ENCODE data around the gene MAPT.

Gene MAPT

DNA sequence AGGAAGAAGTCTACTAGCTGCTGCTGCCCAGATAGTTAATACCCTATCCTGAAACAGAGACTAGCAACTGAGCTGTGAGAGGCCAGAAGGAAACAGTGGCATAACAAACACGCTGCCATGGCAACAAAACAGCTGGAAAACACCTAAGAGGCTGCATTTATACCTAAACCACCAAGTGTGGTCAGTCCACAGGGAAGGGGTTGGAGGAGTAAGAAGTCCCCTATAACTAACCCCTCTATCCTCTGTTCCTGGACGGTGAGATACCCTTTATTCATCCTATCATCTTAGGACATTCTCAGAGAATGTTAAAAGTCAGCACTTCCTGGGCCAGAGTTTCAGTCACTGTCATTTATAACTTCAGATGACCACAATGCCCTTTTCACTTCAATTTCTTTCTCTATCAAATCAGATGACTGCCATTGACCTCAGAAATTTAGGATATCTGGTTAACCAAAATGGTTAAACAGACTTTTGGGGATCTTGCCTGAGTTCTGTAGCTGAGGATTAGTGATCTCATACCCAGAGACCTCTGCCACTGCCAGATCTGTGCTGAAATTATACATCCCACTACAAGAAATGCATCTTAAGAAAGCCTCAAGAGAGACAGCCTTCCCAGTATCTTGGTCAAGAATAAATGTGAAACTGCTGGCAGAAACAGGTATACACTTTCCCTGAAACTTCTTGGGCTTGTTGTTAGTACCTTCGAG is 140.9 kb downstream of the MAPT start:
- peak; percentile 29 for DNase-seq (ENCODE audit: low read depth, low spot score)
- no peak overlapping the region for H3K4me3 ChIP-seq (ENCODE audit: low read depth, low read length)

GRCh38 chr17:46036491-46036890 is 142.1 kb downstream of the MAPT start:
- DNase-seq (ENCODE audit: low read depth, low spot score), result no peak
- TF ChIP-seq, protein P1, sequence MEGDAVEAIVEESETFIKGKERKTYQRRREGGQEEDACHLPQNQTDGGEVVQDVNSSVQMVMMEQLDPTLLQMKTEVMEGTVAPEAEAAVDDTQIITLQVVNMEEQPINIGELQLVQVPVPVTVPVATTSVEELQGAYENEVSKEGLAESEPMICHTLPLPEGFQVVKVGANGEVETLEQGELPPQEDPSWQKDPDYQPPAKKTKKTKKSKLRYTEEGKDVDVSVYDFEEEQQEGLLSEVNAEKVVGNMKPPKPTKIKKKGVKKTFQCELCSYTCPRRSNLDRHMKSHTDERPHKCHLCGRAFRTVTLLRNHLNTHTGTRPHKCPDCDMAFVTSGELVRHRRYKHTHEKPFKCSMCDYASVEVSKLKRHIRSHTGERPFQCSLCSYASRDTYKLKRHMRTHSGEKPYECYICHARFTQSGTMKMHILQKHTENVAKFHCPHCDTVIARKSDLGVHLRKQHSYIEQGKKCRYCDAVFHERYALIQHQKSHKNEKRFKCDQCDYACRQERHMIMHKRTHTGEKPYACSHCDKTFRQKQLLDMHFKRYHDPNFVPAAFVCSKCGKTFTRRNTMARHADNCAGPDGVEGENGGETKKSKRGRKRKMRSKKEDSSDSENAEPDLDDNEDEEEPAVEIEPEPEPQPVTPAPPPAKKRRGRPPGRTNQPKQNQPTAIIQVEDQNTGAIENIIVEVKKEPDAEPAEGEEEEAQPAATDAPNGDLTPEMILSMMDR (IDR thresholded peaks at IDR 0.05; ENCODE audit: low read depth, low read length), result no peak
- H3K4me3 ChIP-seq (ENCODE audit: low read depth, low read length), result no peak overlapping the region
- in situ Hi-C loops (cut with HindIII; ENCODE audit: low sequenced_read_pairs), result no loop called here

More for the DNA sequence above, 140.9 kb downstream of the MAPT start:
- TF ChIP-seq, protein P1 (IDR thresholded peaks at IDR 0.05; ENCODE audit: low read depth, low read length), result no peak
- in situ Hi-C loops (cut with HindIII; ENCODE audit: low sequenced_read_pairs), result no loop called here

DNA sequence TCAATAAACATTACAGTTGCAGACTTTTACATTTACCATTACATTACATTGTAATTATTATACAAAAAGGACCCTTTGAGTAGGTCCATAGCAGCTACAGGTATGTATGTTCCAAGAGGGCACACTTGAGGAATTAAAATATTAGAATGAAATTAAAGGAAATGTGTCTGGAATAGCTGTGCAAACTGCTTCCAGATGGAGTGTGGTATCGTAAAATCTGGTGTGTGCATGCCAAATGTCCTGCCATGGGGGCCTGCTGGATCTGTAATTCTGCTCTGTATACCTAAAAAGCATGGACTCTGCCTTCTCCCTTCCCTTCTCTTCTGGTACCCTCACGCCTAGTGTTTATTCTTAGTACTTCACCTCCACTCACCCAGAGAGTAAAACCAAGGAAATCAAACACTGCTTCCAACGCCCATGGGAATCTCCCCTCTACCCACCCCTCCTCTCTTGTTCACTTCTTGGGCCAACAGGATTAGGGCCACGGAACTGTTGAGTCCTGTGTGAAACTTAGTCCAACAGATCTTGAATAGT is 143.4 kb downstream of the MAPT start:
- H3K4me3 ChIP-seq (ENCODE audit: low read depth, low read length), result no peak overlapping the region
- in situ Hi-C loops (cut with HindIII; ENCODE audit: low sequenced_read_pairs), result no loop called here
- TF ChIP-seq, protein P1 (IDR thresholded peaks at IDR 0.05; ENCODE audit: low read depth, low read length), result no peak
- DNase-seq (ENCODE audit: low read depth, low spot score), result no peak

- TF ChIP-seq, protein P1 (IDR thresholded peaks at IDR 0.05; ENCODE audit: low read depth, low read length), result no peak
- no peak overlapping the region for H3K4me3 ChIP-seq (ENCODE audit: low read depth, low read length)
- in situ Hi-C loops (cut with HindIII; ENCODE audit: low sequenced_read_pairs), result no loop called here
- DNase-seq (ENCODE audit: low read depth, low spot score), result no peak
These were observed 144.1 kb downstream of the MAPT start for GRCh38 chr17:46038414-46038813.

DNA sequence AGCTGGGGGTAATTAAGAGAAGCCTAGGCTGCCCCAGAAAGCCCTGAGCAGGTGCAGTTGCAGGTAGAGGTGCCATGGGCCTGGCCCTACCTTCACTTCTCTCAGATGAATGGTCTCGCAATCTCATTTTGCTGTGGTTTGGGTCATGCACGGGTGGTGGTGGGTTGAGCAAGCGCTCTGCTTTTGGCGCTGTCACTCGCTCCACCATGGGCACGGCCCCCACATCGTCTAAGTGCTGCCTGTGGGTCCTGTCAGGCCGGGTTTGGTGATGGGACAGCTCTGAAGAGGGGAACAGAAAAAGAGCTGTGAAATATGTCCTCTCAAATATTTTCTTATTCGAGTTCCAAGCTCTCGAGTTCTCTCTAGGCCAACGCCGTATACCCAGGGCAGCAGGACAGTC is 144.6 kb downstream of the MAPT start:
- H3K4me3 ChIP-seq (ENCODE audit: low read depth, low read length), result no peak overlapping the region
- TF ChIP-seq, protein P1 (IDR thresholded peaks at IDR 0.05; ENCODE audit: low read depth, low read length), result no peak
- in situ Hi-C loops (cut with HindIII; ENCODE audit: low sequenced_read_pairs), result no loop called here
- no peak for DNase-seq (ENCODE audit: low read depth, low spot score)

- H3K4me3 ChIP-seq (ENCODE audit: low read depth, low read length), result no peak overlapping the region
- in situ Hi-C loops (cut with HindIII; ENCODE audit: low sequenced_read_pairs), result no loop called here
- DNase-seq (ENCODE audit: low read depth, low spot score), result no peak
- TF ChIP-seq, protein P1 (IDR thresholded peaks at IDR 0.05; ENCODE audit: low read depth, low read length), result no peak
These were observed 145.3 kb downstream of the MAPT start for GRCh38 chr17:46039592-46040186.
